SKM-1 (cell line): ENCODE data around the gene BSG.

ENCODE experiments used
- DNase-seq: peaks from one replicate; lab custom pipeline; 2025; ENCODE audit not compliant: unreplicated experiment; lab: John Stamatoyannopoulos, UW

BSG gene

DNA sequence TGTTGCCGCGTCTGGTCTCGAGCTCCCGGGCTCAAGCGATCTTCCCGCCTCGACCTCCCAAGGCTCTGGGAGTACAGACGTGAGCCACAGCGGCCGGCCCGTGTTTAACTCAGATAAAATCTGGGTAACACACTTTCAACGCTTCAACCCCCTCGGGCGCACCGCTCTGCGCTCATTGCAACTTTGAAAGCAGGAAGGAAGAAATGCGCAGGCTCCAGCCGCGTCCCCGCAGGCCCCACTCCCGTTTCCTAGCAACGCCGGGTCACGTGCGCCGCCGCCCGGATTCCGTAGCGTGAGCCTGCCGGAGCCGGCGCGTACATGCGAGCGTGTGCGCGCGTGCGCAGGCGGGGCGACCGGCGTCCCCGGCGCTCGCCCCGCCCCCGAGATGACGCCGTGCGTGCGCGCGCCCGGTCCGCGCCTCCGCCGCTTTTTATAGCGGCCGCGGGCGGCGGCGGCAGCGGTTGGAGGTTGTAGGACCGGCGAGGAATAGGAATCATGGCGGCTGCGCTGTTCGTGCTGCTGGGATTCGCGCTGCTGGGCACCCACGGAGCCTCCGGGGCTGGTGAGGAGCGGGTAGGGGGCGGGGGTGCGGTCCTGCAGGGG lies at the start of gene BSG:
Gene BSG (plus strand): TSS at position 457 of the 603 bp plus-strand sequence. CDS start 39 bp downstream, at position 496.
- peak; percentile 96 for DNase-seq

DNA sequence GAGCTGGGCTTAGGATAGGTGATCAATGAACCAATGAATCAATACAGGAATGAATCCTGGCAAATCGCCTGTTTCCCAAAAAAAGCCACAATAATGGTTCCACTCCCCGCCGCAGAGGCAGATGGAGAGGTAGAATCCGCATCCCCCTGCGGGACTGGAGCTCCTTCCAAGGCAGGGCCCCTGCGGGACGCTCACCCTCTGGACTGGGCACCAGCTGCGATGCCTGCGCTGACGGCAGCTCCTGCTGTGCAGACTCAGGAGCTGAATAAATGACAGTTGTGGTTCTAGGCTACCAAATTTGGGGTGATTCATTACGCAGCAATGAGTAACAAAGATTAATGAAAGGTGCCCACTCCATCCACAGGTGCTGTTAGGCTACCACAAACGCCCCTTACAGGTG lies 49.7 kb upstream of the BSG start:
- no peak for DNase-seq

- no peak for DNase-seq
Measured at GRCh38 chr19:524062-524674, 48.2 kb upstream of the BSG start.

- no peak for DNase-seq
Measured at GRCh38 chr19:525029-525428, 47.4 kb upstream of the BSG start.

DNA sequence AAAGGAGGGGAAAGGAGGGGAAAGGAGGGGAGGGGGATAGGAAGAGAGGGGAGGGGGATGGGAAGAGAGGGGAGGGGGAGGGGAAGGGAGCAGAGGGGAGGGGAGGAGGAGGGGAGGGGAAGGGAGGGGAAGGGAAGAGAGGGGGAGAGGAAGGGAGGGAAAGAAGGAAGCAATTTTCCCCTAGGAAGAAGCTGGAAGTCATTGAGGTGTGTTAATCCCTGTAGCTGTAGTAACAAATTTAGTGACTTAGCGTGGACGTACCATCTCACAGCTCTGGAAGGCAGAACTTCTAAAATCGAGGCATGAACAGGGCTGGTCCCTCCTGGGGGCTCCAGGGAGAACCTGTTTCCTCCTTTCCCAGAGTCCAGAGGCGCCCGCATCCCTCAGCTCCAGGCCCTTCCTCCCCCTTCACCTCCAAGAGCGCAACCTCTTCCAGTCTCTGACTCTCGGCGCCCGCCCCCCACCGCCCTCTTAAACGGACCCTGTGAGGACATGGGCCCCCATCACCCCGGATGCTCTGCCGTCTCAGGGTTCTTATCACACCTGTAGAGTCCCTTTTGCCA lies 46.5 kb upstream of the BSG start:
- no peak for DNase-seq

DNA sequence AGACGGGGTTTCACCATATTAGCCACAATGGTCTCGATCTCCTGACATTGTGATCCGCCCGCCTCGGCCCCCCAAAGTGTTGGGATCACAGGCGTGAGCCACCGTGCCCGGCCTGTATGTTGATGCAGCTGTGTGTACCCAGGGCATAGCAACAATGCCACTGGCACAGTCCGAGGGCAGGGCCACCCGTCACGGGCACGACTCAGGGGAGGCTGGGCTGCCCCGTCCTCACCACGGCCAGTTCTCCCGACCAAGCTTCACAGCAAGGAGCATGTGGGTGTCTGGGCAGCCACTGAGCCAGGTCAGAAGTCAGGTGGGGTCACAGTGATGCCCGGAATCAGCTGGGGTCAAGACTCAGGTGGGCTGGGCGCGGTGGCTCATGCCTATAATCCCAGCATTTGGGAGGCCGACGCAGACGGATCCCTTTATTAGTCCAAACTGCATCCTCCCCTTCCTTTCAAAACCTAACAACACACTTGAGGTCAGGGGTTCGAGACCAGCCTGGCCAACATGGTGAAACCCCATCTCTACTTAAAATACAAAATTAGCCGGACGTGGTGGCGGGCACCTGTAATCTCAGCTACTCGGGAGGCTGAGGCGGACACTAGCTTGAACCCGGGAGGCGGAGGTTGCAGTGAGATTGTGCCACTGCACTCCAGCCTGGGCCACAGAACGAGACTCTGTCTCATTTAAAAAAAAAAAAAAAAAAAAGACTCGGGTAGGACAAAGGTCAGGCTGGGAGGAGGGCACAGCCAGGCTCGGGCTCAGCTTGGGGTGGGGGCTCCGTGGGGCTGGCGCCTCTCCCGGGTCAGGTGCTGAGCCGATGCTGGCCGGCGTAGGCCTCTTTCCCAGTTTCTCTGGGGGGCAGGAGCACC lies 42.0 kb upstream of the BSG start:
- no peak for DNase-seq

DNA sequence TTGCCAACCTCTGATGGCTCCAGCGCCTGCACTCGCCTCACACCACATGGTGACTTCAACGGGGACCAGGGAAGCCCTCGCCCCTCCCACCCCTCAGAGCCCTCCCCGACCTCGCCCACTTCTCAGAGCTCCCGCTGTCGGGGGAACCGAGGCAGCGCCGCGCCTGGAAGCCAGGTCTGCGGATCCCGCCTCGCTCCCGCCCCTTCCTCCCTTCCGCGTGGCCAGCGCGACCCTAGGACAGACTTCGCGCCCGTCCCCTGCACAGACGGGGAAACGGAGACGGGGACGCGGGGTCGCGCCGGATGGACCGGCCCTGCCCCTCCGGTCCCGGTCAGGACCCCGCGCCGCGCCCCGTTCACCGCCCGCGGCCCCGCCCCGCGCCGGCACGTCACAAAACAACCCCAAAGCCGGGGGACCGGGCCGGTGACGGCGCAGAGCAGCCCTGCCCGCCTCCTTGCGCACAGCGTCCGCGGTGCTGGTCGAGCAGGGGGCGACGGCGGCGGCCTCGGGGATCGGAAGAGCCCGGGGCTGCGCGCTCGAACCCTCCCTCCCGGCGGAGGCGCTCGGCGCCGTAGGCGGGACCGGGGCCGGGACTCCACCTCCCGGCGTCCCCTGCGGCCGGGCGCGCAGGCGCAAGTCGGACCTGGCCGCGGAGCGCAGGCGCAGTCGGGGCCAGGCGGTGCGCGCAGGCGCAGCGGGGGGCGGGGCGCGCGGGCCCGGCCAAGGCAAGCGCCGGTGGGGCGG lies 41.2 kb upstream of the BSG start:
- DNase-seq, result peak; percentile 59

- no peak for DNase-seq
Measured at GRCh38 chr19:531753-532560, 40.4 kb upstream of the BSG start, which contains the start of gene CDC34. Gene CDC34 (plus strand): TSS chr19:531760. CDS start chr19:531932, 172 bp downstream.

DNA sequence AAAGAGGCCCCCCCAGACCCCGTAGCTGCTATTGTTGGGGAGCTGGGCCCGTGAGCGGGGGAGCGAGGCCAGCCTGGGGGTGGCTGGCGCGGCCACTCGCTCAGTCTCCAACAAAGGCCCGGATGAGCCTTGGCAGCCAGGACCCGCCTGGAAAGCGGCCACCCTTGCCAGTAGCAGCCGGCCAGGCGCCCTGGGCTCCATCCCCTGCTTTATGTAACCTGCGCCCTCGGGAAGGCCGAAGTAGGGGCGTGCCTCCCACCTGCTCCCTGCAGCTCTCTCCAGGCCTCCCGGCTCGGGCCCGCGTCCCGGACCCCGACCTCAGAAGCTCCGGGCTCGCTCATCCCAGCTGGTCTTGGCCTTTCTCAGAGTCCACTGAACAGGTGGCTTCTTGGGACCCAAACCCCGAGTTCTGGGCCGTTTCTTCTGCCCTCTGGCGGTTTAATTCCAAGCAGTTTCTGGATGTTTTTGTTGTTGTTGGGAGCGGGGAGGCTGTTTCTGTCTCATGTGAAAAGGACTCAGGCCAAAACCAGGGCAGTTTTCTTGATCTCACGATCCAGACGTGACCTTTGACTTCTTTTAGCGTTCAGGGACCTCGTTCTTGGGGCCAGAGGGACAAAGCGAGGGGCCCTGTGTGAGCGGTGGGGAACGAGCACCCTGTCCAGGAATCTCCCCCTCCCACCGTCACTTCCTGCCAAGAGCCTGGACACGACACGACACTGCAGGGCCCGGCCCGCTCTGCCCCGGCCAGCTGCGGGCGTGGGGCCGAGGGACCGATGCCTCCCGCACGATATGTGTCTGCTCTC lies 39.6 kb upstream of the BSG start:
- DNase-seq, result no peak

- no peak for DNase-seq
Measured at GRCh38 chr19:533364-534058, 38.9 kb upstream of the BSG start.

DNA sequence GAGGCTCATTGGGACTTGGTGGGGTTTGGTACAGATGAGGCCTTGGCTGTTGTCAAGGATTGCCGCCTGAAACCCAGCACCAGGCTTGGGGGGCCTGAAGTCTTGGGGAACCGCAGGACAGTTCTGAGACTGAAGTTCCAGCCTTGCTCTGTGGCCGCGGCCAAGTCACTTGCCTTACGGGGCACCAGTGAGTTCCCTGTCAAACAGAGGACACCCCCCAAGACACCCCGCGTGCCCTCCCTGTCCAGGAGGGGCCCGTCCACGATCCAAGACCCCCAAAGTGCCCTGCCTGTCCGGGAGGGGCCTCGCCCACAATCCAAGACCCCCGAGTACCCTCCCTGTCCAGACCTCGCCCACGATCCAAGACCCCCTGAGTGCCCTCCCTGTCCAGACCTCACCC lies 38.3 kb upstream of the BSG start:
- DNase-seq, result no peak

- DNase-seq, result no peak
Measured at GRCh38 chr19:535017-535835, 37.2 kb upstream of the BSG start.

GRCh38 chr19:536031-536880 lies 36.1 kb upstream of the BSG start:
- no peak for DNase-seq

DNA sequence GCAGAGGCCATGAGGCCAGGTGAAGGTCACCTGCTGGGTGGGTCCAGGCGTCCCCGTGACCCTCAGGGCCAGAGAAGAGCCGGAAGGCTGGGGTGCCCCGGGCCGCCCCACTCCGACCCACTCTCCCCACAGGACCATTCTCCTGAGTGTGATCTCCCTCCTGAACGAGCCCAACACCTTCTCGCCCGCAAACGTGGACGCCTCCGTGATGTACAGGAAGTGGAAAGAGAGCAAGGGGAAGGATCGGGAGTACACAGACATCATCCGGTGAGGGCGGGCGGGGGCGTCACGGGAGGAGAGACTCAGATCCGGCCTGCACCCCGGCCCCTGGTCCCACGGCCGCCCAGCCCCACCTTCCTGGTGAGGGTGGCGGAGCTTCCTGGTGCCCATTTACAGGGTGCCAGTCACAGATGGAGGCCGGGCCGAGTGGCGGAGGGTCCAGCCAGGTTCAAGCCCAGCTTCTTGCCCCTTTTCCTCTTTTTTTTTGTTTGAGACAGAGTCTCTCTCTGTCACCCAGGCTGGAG lies 35.5 kb upstream of the BSG start:
- DNase-seq, result no peak

GRCh38 chr19:538641-539428 lies 33.6 kb upstream of the BSG start:
- no peak for DNase-seq

DNA sequence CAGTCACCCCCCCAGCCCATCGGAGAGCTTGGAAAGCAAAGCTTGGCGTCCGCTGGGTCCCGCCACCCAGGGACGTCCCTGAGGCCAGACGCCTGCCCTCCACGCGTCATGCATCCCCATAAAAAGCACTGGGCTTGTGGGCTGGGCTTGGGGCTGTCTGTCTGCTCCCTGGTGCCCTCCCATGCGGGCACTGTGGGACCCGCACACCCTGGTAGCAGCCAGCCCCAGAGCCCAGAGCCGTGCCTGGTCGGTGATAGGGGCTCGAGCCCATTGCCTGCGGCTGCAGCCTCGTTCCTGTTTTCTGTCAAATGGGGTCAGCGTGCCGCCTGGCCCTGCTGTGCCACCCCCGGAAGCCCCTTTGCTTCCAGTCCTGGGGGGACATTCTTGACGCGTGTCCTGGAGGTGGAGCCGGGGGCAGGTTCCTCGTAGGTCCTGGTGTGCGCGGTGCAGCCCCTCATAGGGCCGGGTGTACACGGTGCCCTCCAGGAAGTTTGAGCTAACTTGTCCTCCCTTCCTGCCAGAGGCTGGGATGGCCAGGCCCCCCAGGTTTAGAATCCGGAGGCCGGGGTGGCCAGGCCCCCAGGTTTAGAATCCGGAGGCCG lies 32.9 kb upstream of the BSG start:
- DNase-seq, result no peak
